DMS114 treated with DMSO at 0.1 percent for 48 hours (cell line): ENCODE results near the gene RPP38.

Experiments used
- DNase-seq: peaks from one replicate; lab custom pipeline; 2025; ENCODE audit not compliant: unreplicated experiment; lab: John Stamatoyannopoulos, UW

The RPP38 gene

GRCh38 chr10:15106352-15107013, 9.3 kb downstream of the RPP38 start:
- peak; percentile 68 for DNase-seq

GRCh38 chr10:15112657-15113056, 15.5 kb downstream of the RPP38 start:
- no peak for DNase-seq

- no peak for DNase-seq
Observed at GRCh38 chr10:15113766-15114165, 16.6 kb downstream of the RPP38 start.

- DNase-seq = no peak
Observed at GRCh38 chr10:15116225-15116624, 19.1 kb downstream of the RPP38 start.

GRCh38 chr10:15118615-15119014, 21.5 kb downstream of the RPP38 start:
- no peak for DNase-seq

GRCh38 chr10:15120523-15120922, 23.4 kb downstream of the RPP38 start:
- no peak for DNase-seq

DNA sequence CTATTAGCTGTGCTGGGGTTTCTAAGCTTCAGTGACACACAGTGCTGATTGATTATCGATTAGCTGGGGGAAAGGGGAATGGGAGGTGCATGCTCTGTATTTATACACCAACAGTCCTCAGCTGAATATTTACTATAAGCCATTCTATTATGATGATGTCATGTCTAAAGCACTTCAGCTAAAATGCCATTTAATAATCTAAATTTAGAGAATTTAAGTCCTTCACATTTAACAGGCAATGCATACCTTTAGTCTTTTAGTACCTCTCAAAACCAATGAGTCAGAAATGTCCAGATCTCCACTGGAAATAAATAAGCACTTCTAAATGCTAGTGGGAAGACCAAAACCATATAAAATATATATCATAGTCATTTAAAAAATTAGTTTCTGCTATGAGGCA, 24.6 kb downstream of the RPP38 start:
- DNase-seq = no peak

- no peak for DNase-seq
Observed at GRCh38 chr10:15122477-15123030, 25.4 kb downstream of the RPP38 start.

DNA sequence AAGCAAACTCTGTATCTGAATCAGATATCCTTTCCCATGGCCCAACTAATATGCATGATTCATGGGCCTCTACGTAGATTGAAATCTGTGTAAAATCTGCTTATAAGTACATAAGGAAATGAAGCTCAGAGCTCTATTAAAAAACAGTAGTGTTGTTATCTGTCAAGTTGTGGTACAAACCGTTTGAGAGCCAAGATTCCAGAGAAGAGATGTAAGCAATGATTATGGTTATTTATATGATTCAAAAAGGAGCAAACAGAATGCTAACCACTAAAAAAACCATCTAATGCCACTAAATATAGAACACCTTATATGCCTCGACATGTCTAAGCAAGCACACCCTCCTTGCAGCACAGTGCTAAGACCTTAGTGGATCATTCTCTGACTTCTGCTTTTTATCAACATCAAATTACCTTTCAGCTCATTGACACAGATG, 26.6 kb downstream of the RPP38 start:
- no peak for DNase-seq

- DNase-seq = no peak
Observed at GRCh38 chr10:15124190-15124589, 27.0 kb downstream of the RPP38 start.

- DNase-seq = no peak
Observed at GRCh38 chr10:15124908-15125307, 27.8 kb downstream of the RPP38 start.

DNA sequence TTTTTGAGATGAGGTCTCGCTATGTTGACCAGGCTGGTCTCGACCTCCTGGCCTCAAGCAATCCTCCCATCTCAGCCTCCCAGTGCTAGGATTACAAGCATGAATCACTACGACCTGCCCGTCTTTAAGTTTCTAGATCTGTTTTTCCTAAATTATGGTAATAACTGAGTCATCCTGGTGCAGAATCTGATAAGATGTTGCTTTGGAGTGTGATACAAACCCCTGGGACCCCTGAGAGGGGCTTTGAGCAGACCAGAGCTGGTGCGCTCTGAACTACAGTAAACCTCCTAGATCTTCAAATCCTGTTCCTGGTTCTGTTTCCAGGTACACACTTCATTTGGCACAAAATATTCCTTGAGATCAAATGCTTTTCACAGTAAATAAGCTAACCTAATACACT, 34.2 kb downstream of the RPP38 start:
- DNase-seq = no peak

DNA sequence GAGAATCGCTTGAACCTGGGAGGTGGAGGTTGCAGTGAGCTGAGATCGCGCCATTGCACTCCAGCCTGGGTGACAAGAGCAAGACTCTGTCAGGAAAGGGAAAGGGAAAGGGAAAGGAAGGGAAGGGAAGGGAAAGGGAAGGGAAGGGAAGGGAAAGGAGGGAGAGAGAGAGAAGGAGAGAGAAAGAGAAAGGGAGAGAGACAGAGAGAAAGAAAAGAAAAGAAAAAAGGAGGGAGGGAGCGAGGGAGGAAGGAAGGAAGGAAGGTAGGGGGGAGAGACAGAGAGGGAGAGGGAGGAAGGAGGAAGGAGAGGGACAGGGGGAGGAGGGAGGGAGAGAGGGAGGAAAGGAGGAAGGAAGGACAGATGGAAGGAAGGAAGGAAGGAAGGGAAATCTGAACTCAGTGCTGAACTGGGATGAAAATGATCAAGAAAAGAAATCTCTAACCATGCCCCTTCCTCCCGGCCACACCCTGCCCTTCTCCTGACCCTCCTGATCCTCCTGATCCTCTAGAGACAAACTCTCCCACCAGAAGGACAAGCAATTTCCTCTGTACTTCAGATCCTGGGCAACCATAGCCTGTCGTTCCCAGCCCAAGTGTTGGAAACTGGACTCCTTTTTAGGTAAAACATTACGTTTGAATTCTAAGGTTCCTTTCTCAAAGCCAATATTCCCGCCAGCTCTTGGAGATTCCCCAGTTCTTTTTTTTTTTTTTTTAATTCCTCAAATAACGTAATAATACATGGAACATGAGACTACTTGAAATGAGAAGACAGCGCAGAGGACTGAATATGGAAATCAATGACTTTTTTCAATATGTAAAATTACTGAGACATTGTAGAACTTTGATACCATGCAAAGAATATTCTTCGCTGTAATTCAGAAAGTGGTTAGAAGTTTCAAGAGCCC, 39.2 kb downstream of the RPP38 start:
- DNase-seq = no peak

DNA sequence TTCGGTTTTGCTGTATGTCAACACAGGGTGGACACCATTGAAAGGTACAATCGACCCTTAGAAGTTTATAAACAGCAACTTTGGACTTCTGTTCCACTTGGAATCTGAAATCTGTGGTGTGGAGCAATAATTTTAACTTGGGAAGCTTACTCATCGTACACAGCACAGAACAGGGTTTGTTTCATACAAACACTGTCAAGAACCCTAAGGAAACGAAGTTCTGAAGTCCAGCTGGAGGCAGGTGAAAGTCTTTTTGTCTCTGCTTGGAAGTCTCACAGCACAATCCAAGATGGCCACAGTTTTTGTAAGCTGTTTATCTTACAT, 39.8 kb downstream of the RPP38 start:
- no peak for DNase-seq

DNA sequence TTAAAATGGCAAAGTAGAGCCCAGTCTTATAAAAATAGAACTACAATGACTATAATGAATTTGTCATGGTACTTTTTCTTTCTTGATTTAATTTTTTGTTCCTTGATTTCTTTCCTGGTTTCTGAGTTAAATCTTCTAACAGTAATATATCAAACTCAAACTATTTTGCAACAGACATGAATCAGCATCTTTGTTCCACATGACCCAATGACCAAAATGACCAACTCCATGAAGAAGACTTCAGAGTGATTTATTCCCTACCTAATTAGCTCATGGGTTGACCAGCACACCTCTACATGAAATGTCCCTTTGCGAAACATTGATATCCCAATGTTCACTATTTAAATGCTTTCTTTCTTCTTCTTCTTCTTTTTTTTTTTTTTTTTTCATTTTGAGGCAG, 40.5 kb downstream of the RPP38 start:
- no peak for DNase-seq

- DNase-seq = no peak
Observed at GRCh38 chr10:15140698-15141097, 43.5 kb downstream of the RPP38 start.

DNA sequence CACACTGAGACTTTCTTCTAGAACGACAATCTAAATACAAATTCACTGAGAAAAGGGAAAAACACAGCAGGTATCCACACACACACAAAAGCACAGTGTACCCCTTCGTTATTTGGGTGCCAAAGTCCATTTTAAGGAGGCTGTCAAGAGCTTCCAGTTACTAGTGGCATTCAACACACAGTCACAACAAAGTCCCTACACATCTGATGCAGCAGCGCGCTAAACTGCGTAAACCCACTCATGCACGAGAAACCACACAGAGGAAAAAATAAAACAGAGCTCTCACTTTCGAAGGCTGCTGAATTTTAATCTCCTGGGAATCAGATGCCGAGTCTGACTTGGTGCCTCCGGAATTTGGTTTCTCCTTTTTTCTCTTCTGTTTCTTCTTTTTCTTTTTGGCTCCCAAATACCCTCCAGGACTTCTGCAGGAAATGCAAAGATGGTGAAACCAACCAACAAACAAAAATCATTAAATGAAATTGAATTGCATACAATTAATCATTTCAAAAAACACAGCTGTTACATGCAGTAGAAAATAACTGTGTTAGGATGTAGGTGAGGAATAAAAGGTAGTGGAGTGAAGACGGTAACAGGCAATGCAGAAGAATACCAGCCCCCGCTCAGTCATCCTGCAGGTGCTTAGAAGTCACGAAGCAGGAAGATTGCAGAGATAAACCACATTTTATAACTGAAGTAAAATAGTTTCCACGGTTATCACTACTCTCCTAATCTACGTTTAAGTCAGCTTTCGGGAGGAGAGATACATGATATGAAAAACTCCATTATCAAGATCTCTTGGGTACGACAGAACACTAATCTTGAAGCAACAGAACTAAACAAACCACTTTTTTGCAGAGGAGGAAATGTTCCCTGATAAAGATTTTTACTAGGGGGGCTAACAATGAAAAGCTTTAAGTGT, 44.2 kb downstream of the RPP38 start:
- DNase-seq = no peak

GRCh38 chr10:15144788-15145187, 47.6 kb downstream of the RPP38 start:
- no peak for DNase-seq

GRCh38 chr10:15146366-15146765, 49.2 kb downstream of the RPP38 start:
- no peak for DNase-seq

DNA sequence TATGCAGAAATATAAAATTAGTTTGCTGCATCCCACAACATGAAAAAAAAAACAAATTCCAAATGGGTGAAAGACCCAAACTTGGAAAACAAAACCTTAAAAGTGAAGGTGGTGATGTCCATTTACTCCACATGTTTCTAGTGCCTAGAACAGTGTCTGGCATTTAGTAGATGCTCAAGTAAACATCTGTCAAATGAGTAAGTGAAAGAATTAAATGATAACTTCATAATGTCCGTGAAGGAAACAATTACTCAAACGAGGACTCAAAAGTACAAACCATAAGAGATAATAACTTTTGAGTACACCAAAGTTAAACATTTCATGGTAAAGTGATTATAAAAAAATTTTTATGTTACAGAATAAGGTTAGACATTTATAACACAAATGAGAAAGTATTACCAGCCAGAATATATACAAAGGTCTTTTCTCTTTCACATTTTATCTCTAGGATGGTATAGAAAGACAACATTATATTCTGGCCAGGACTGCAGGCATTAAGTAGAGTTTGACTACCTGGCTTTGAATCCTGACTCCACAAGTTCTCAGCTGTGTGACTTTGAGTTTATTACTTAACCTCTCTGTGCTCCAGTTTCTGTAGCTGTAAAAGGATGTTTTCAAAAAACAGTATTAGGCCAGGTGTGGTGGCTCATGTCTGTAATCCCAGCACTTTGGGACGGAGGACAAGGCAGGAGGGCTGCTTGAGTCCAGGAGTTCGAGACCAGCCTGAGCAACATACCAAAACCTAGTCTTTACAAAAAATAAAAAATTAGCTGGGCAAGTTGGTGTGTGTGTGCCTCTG, 50.6 kb downstream of the RPP38 start:
- DNase-seq = no peak
